ELF-1 (cell line): ENCODE measurements around the gene RDH13.
"Not testable (repeated sequence)": the region's sequence is repeated elsewhere in the genome, so short reads cannot be mapped to it uniquely, and the experiment has no call there.

Source experiments
- DNase-seq: peaks from one replicate; pipeline ENCODE4 v3.0.0-alpha.2; 2016; ENCODE audit warnings: low read depth, low spot score

RDH13 gene

GRCh38 chr19:55044771-55045716, 17.9 kb downstream of the RDH13 start:
- DNase-seq = no peak

GRCh38 chr19:55044286-55044685, 18.7 kb downstream of the RDH13 start:
- no peak for DNase-seq

GRCh38 chr19:55042688-55043087, 20.3 kb downstream of the RDH13 start:
- DNase-seq = no peak

GRCh38 chr19:55042344-55042678, 20.6 kb downstream of the RDH13 start:
- no peak for DNase-seq

- no peak for DNase-seq
Observed at GRCh38 chr19:55041627-55042343, 21.2 kb downstream of the RDH13 start.

GRCh38 chr19:55041244-55041626, 21.7 kb downstream of the RDH13 start:
- no peak for DNase-seq

GRCh38 chr19:55040654-55041053, 22.3 kb downstream of the RDH13 start:
- not testable (repeated sequence) for DNase-seq

GRCh38 chr19:55037603-55038002, 25.3 kb downstream of the RDH13 start:
- DNase-seq = not testable (repeated sequence)

GRCh38 chr19:55036058-55036457, 26.9 kb downstream of the RDH13 start:
- no peak for DNase-seq

- no peak for DNase-seq
Observed at GRCh38 chr19:55034751-55035150, 28.2 kb downstream of the RDH13 start.

- not testable (repeated sequence) for DNase-seq
Observed at GRCh38 chr19:55032976-55033643, 29.8 kb downstream of the RDH13 start.

GRCh38 chr19:55032170-55032800, 30.7 kb downstream of the RDH13 start:
- DNase-seq = no peak

GRCh38 chr19:55031178-55031577, 31.8 kb downstream of the RDH13 start:
- no peak for DNase-seq

GRCh38 chr19:55028757-55029156, 34.2 kb downstream of the RDH13 start:
- no peak for DNase-seq

GRCh38 chr19:55027472-55028337, 35.2 kb downstream of the RDH13 start:
- DNase-seq = no peak

GRCh38 chr19:55027140-55027471, 35.8 kb downstream of the RDH13 start:
- not testable (repeated sequence) for DNase-seq

GRCh38 chr19:55024111-55024510, 38.8 kb downstream of the RDH13 start:
- DNase-seq = no peak

GRCh38 chr19:55020351-55020750, 42.6 kb downstream of the RDH13 start:
- not testable (repeated sequence) for DNase-seq

GRCh38 chr19:55018633-55019032, 44.3 kb downstream of the RDH13 start:
- DNase-seq = no peak

GRCh38 chr19:55018216-55018615, 44.7 kb downstream of the RDH13 start:
- no peak for DNase-seq

- no peak for DNase-seq
Observed at GRCh38 chr19:55016017-55016416, 46.9 kb downstream of the RDH13 start.
